ENCODE results near the gene TSPAN5. TPM values are rescaled to one million over a fixed set of nuclear protein-coding genes. Genes with fewer than 3 reads are reported as not detected.
A peak's percentile ranks its signal among the peaks of the same experiment; 100 is the strongest.

The TSPAN5 gene
- total RNA-seq, 2 donors from 2014 or later = 19.6 to 22.9 TPM

DNA sequence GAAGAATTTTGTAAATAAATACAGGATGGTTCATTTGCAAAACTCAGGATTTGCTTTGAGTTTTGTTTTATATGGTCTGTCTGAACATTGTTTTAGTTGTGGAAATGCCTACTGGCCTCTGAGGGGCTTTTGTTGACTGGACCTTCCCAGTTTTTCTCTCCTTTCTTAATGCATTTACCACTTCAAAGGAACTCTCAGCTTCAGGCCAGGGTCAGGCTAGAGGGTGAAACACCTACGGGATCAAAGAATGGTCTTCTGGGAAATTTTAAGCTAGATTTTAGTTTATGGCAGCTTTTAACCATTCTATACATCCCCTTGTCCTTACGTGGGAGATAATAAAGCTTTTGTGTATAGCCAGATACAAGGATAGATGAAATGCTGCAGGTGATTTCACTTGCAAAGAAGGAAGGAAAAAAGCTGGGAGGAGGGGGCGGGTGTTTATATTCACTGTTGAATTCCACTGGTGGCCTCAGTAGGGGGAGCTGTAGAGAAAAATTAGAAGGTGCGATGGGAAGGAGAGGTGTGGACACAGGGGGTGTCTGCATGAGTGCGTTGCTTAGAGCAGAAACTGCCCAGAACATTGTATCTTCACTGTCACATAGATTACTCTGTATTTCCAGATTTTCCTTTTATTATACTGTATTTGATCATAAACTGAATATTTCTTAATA, 151.8 kb downstream of the TSPAN5 start:
- no peak overlapping the region for H3K27ac Mint-ChIP-seq
- H3K4me1 Mint-ChIP-seq (ENCODE audit: low read depth) = peaks cover 76% of the 10 kb centered on the region

DNA sequence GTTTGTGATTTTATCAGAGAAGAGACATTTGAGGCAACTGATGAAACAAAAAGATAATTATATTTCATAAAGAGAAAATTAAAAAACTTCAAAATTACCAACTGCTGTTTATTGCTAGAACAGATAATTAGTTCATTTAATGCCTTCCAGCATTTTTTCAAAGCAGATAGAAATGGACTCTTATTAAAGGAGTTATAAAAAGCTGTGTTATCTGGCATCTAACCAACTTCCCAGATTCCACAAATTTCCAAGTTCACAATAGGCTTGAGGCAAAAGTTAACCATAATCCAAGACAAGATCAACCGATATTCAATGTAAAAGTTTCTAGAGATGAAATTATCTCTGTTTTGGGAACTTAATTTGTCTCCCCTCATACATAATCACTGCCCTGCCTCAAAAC, 152.4 kb downstream of the TSPAN5 start:
- Mint-ChIP-seq H3K36me3 (ENCODE audit: insufficient read depth in 2 of 2) (peaks cover 13 to 22% of the 10 kb centered on the region in 2 donors), H3K4me3 (no peak overlapping the region), H3K27me3 (ENCODE audit: low read depth) (no peaks in the 10 kb centered on the region), H3K27ac (no peak overlapping the region), H3K9me3 (peaks cover 0 to 3% of the 10 kb centered on the region in 2 donors), H3K4me1 (ENCODE audit: low read depth) (peaks cover 76% of the 10 kb centered on the region)
- DNase-seq (no peak), ATAC-seq (replicated peaks in 1 of 2) (no peak)

More for the DNA sequence above, 151.8 kb downstream of the TSPAN5 start:
- Mint-ChIP-seq H3K27me3 (ENCODE audit: low read depth) (no peaks in the 10 kb centered on the region), H3K9me3 (no peaks in the 10 kb centered on the region), H3K4me3 (no peak overlapping the region), H3K36me3 (ENCODE audit: insufficient read depth in 2 of 2) (peaks cover 11 to 18% of the 10 kb centered on the region in 2 donors)
- ATAC-seq (replicated peaks in 1 of 2) = no peak
- DNase-seq = no peak

DNA sequence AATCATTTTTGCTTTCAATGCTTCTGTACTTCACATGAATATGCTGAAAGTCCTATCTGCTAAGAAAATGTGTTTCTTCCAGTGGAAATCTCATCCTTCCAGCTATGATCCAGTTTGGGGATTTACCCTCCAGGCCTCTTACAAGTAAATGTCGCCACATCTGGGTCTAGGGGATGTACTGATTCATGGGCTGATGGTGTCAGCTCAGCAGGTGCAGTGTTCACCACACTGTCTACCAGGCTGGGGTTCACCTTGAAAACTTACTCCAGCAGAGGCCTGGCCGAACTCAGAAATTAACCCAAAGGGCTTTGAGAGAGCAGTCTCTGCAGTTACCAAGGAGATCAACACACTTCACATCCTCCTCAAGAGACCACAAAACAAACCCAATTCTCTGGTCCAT, 154.3 kb downstream of the TSPAN5 start:
- H3K4me3 Mint-ChIP-seq = no peak overlapping the region

DNA sequence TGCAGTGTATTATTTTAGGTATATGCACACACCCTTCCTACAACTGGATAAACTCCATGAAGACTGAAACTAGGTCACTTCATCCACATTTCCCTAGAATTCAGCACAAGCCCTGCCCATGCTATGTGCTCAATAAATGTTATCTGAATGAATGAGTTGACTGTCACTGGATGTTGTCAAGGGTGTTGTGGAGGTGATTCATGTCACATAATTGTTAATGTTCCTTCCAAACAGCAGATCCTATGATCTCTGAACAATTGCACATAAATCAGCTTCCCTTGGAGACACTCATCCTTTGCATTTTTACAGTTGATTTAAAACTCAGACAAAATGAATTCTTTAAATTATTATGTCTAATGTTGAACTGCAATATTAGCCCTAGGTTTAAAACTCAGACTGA, 154.7 kb downstream of the TSPAN5 start:
- Mint-ChIP-seq H3K4me1 (ENCODE audit: low read depth) (peaks cover 65% of the 10 kb centered on the region), H3K9me3 (peaks cover 0 to 3% of the 10 kb centered on the region in 2 donors), H3K4me3 (no peak overlapping the region), H3K27ac (no peak overlapping the region), H3K27me3 (ENCODE audit: low read depth) (no peaks in the 10 kb centered on the region), H3K36me3 (ENCODE audit: insufficient read depth in 2 of 2) (peaks cover 13 to 22% of the 10 kb centered on the region in 2 donors)
- no peak for ATAC-seq (replicated peaks in 1 of 2)
- no peak for DNase-seq

More for the DNA sequence above, 154.3 kb downstream of the TSPAN5 start:
- Mint-ChIP-seq H3K27ac (no peak overlapping the region), H3K4me1 (ENCODE audit: low read depth) (peaks cover 66% of the 10 kb centered on the region), H3K36me3 (ENCODE audit: insufficient read depth in 2 of 2) (peaks cover 13 to 22% of the 10 kb centered on the region in 2 donors), H3K9me3 (peaks cover 0 to 3% of the 10 kb centered on the region in 2 donors), H3K27me3 (ENCODE audit: low read depth) (no peaks in the 10 kb centered on the region)
- DNase-seq (no peak), ATAC-seq (replicated peaks in 1 of 2) (no peak)

DNA sequence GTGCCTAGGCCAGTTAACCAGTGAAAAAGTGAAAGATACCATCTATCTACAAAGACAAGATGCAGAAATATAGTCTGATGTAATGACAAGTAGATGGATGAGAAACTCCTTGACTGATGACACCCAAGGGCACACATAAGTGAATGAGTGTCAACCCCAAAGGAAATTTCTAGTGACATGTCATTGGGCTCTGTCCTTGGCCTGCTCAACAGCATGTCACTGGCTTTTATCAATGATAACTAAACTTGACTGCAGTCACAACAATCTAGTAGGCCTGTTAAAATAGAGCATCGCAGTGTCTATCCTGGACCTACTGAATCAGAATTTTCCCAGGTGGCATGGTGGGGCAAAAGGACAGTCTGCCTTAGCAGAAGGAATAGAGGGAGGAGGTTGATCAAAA, 155.8 kb downstream of the TSPAN5 start:
- Mint-ChIP-seq H3K36me3 (ENCODE audit: insufficient read depth in 2 of 2) (peaks cover 13 to 23% of the 10 kb centered on the region in 2 donors), H3K4me3 (no peak overlapping the region), H3K27me3 (ENCODE audit: low read depth) (no peaks in the 10 kb centered on the region), H3K27ac (no peak overlapping the region), H3K4me1 (ENCODE audit: low read depth) (peaks cover 63% of the 10 kb centered on the region), H3K9me3 (peaks cover 0 to 3% of the 10 kb centered on the region in 2 donors)
- DNase-seq (no peak), ATAC-seq (replicated peaks in 1 of 2) (peak in 1 of 2 donors; percentile 60)

DNA sequence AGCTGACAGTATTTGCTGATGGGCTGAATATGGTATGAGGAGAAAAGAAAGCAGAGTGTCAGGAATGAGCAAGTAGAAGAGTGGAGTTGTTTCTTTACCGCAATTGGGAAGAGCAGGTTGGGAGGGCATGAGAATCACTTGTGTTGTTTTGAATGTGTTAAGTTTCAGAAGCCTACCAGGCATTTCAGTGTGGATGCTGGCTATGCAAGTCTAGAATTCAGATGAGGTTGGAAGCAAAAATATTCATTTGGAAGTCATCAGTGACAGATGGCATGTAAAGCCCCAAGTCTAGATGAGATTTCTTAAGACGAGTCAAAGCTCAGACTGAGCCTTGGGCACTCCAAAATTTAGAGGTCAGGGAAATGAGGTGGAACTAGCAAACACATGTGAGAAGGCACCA, 156.4 kb downstream of the TSPAN5 start:
- H3K27ac Mint-ChIP-seq = no peak overlapping the region
- no peak overlapping the region for H3K4me3 Mint-ChIP-seq
- no peak for ATAC-seq (replicated peaks in 1 of 2)

DNA sequence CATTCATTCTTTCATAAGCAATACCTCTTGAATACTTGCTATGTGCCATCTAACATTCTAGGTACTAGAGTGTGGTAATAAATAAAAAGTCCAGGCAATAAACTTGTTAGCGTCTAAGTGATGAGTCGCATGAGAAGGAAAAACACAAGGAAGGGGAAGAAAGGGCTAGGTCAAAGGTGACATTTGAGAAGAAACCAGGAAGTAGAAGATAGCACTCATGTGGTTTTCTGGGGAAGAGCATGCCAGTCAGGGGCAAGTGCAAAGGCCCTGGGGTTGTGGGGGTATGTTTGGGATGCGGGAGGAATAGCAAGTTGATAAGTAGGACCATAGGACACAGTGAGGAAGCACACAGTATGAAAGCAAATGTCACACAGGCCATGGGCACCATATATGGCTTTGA, 157.0 kb downstream of the TSPAN5 start:
- Mint-ChIP-seq H3K9me3 (peaks cover 0 to 3% of the 10 kb centered on the region in 2 donors), H3K27me3 (ENCODE audit: low read depth) (no peaks in the 10 kb centered on the region), H3K36me3 (ENCODE audit: insufficient read depth in 2 of 2) (peaks cover 13 to 22% of the 10 kb centered on the region in 2 donors), H3K4me1 (ENCODE audit: low read depth) (peaks cover 57% of the 10 kb centered on the region), H3K27ac (peak overlapping the region; percentile 14), H3K4me3 (no peak overlapping the region)
- no peak for ATAC-seq (replicated peaks in 1 of 2)
- DNase-seq = no peak

More for the DNA sequence above, 156.4 kb downstream of the TSPAN5 start:
- peaks cover 0 to 3% of the 10 kb centered on the region in 2 donors for H3K9me3 Mint-ChIP-seq
- no peaks in the 10 kb centered on the region for H3K27me3 Mint-ChIP-seq (ENCODE audit: low read depth)
- H3K4me1 Mint-ChIP-seq (ENCODE audit: low read depth) = peaks cover 60% of the 10 kb centered on the region
- DNase-seq = no peak
- peaks cover 13 to 22% of the 10 kb centered on the region in 2 donors for H3K36me3 Mint-ChIP-seq (ENCODE audit: insufficient read depth in 2 of 2)

DNA sequence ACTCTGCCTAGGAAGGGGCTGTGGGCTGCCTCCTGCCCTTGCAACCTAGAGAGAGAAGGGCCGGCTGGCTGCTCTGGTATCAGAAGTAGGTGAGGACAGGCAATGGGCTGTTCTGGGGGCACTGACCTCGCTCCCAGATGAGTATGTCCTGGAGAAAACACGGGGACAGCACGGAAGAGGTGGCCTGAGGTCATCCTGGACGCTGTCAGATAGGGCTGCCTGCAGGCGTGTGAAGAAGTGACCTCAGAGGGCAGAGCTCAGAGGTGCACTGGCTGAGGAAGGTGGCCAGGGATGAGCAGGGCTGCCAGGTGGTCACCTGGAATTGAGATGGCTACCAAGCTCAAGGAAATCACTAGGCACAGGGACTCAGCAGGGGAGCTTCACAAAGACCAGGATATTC, 159.6 kb downstream of the TSPAN5 start:
- DNase-seq (no peak), ATAC-seq (replicated peaks in 1 of 2) (no peak)
- Mint-ChIP-seq H3K4me3 (no peak overlapping the region), H3K4me1 (ENCODE audit: low read depth) (peaks cover 52% of the 10 kb centered on the region), H3K27me3 (ENCODE audit: low read depth) (no peaks in the 10 kb centered on the region), H3K9me3 (peaks cover 0 to 3% of the 10 kb centered on the region in 2 donors), H3K27ac (no peak overlapping the region), H3K36me3 (ENCODE audit: insufficient read depth in 2 of 2) (peaks cover 10 to 16% of the 10 kb centered on the region in 2 donors)

DNA sequence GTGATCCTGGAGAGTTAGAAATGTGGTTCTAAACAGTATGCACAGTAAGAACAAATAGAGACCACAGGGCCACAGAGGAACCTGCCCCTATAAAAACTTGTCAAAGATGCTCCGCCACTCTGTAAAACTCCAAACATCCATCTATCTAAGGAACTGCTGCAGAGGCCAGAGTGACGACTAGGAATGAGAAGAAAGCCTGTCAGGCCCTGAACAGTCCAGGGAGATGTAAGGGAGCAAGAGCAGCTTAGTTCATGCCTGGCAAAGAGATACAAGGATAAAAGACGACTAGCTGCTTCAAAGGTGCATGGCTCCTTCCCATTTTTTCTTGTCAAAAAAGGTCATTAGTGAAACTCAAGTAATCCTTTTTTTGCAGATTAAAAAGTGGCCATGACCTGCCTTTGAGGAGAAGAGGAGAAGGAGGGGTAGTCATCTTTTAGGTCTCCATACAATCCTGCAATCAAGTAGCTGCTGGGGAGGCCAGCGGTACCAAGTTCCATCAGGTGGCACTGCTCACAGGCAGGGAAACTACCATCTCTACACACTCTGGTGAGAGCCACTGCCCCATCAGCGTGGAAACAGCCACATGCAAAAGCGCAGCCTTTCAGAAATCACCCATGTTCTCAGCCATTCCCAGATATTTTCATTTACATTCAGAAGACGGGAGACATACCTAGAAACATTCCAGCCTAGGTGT, 162.1 kb downstream of the TSPAN5 start:
- peaks cover 0 to under 1% of the 10 kb centered on the region in 2 donors for H3K9me3 Mint-ChIP-seq
- H3K36me3 Mint-ChIP-seq (ENCODE audit: insufficient read depth in 2 of 2) = peaks cover under 1 to 5% of the 10 kb centered on the region in 2 donors
- H3K4me3 Mint-ChIP-seq = no peak overlapping the region
- peaks cover 57% of the 10 kb centered on the region for H3K4me1 Mint-ChIP-seq (ENCODE audit: low read depth)
- H3K27ac Mint-ChIP-seq = no peak overlapping the region
- no peak for ATAC-seq (replicated peaks in 1 of 2)
- DNase-seq = no peak
- no peaks in the 10 kb centered on the region for H3K27me3 Mint-ChIP-seq (ENCODE audit: low read depth)

DNA sequence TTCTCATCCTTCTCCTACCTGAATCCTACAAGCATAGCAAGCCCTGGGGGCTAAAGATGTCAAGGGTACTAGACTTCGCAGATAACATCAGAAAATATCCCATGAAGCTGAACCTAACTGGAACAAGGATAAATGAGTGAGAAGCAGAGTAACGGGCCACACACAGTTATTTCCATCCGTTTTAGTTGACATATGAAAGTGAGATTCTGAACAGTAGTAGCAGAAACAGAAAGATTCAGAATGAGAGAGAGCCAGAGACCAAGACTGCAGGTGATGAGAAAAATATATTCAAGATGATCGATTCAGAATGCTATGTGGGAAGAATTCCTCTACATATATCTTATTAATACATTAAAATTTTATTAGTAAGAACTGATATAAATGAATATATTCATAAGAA, 165.1 kb downstream of the TSPAN5 start:
- Mint-ChIP-seq H3K27ac (no peak overlapping the region), H3K27me3 (ENCODE audit: low read depth) (no peaks in the 10 kb centered on the region), H3K9me3 (no peaks in the 10 kb centered on the region), H3K4me1 (ENCODE audit: low read depth) (peaks cover 44% of the 10 kb centered on the region), H3K4me3 (peak overlapping the region; percentile 14 to 28), H3K36me3 (ENCODE audit: insufficient read depth in 2 of 2) (peaks cover 0 to 2% of the 10 kb centered on the region in 2 donors)
- ATAC-seq (replicated peaks in 1 of 2) = peak; percentile 72 to 75
- no peak for DNase-seq

DNA sequence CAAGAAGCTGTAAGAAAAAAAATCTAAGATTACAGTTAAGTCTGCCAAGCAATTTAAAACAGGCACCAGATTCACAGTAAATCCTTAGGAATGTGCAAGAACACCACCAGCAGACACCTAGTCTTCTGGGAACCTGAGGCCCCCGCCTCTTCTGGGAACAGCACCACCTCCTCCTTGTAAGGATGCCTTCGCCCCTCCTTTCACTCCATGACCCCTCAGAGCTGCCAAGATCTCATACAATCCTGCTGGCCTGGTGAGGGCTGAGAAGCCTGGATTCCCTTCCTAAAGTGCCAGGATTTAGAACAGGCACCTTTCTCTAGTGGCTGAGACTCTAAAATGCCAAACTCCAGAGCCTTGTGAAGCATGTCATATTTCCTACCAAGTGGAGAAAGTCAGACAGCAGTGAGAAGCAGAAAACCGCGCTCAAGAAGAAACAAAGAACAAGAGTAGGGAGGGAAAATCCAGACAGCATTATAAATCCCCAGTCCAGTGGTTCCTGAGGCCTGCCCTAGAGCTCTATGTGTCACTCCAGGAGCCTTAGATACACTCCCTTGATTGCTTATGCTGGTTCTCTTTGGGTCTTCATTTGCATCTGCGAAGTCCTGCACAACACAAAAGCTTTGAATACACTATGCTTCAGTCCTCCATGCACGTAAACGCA, 166.4 kb downstream of the TSPAN5 start:
- peaks cover 44% of the 10 kb centered on the region for H3K4me1 Mint-ChIP-seq (ENCODE audit: low read depth)
- ATAC-seq (replicated peaks in 1 of 2) = peak in 1 of 2 donors; percentile 36
- H3K36me3 Mint-ChIP-seq (ENCODE audit: insufficient read depth in 2 of 2) = no peaks in the 10 kb centered on the region
- no peak for DNase-seq
- H3K27ac Mint-ChIP-seq = no peak overlapping the region
- H3K27me3 Mint-ChIP-seq (ENCODE audit: low read depth) = no peaks in the 10 kb centered on the region
- no peak overlapping the region for H3K4me3 Mint-ChIP-seq
- no peaks in the 10 kb centered on the region for H3K9me3 Mint-ChIP-seq

DNA sequence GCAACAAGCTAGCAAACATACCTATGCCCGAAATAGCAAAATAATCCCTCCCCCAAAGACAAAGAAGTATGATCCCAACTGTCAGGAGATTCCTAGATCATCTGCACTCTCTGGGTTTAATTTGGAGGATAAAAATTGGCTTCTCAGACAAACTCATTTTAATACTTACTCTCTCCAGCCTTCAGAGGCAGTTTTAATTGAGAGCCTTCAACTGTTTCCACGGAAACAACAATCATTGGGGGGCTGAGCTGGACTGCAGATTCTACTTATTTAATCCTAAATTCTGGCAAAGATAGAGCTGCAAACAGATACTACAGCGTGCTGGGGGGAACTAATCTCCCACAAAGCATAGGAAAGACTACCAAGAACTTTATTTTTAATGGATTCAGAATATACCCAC, 168.2 kb downstream of the TSPAN5 start:
- ATAC-seq (replicated peaks in 1 of 2) (no peak), DNase-seq (no peak)
- H3K27me3 Mint-ChIP-seq (ENCODE audit: low read depth) = no peaks in the 10 kb centered on the region
- no peaks in the 10 kb centered on the region for H3K9me3 Mint-ChIP-seq
- H3K4me3 Mint-ChIP-seq = no peak overlapping the region
- H3K4me1 Mint-ChIP-seq (ENCODE audit: low read depth) = peaks cover 60% of the 10 kb centered on the region
- H3K36me3 Mint-ChIP-seq (ENCODE audit: insufficient read depth in 2 of 2) = no peaks in the 10 kb centered on the region
- no peak overlapping the region for H3K27ac Mint-ChIP-seq

DNA sequence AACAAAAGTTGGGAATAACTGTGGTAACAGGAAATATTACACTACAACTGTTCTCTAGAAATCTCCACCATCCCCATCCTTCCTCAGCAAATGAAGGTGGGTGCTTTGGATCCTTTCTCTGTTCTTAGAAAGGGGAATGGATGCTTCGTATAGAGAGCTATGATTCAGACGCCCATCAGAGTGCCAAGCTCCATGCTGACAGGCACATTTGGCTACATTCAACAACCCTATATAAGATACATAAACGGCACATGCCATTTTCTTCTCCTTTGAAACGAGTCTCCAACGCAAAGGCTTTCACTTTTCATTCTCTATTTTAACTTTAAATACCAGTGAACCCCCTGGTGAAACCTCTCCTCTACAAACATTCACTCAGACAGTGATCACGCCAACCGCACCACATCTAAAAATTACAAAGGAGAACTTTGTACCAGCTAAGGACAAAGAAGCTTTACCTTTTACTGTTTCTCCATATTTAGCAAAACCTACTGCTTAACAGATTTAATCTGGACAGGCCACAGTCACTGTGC, 172.5 kb downstream of the TSPAN5 start:
- ATAC-seq (replicated peaks in 1 of 2) = peak; percentile 16 to 28
- Mint-ChIP-seq H3K36me3 (ENCODE audit: insufficient read depth in 2 of 2) (peaks cover 4 to 5% of the 10 kb centered on the region in 2 donors), H3K4me1 (ENCODE audit: low read depth) (peaks cover 72% of the 10 kb centered on the region), H3K9me3 (no peaks in the 10 kb centered on the region), H3K27me3 (ENCODE audit: low read depth) (no peaks in the 10 kb centered on the region), H3K4me3 (peak overlapping the region; percentile 33 to 69), H3K27ac (peak overlapping the region; percentile 2)
- DNase-seq = peak; percentile 17 to 25

All from activated T-cell treated with anti-CD3 and anti-CD28 coated beads, Interleukin-2, amount 50 U/mL, for 72 hours (primary cell).